K562 (cell line): ENCODE measurements around the gene CDCA3. TPM values are rescaled to one million over a fixed set of nuclear protein-coding genes. Genes with fewer than 3 reads are reported as not detected.

Experiments
- ARHGAP35 ChIP-seq: fragments of 450-650 bp; IDR thresholded peaks from 2 replicates; pipeline ENCODE4 v1.6.1; 2018; ENCODE audit not compliant: partially characterized antibody
- BRD4 ChIP-seq: fragments of 200-600 bp; sonication (generic); IDR thresholded peaks from 2 replicates; pipeline ENCODE4 v1.6.1; 2017; ENCODE audit warnings: inconsistent platforms
- CXXC5 ChIP-seq: fragments of 250-450 bp; sonication (Bioruptor Pico); IDR thresholded peaks from 2 replicates; pipeline ENCODE4 v1.8.0; 2022; ENCODE audit warnings: inconsistent platforms, mild to moderate bottlenecking, moderate library complexity
- FOS ChIP-seq: IDR thresholded peaks from 3 replicates; pipeline ENCODE4 v1.6.1; 2011; ENCODE audit not compliant: insufficient read length; ENCODE audit errors: extremely low read depth
- HCFC1 ChIP-seq: IDR thresholded peaks from 2 replicates; pipeline ENCODE4 v1.6.1; 2012; ENCODE audit warnings: low read depth, low read length, improper control_type of control experiment
- ILF3 ChIP-seq: fragments of 450-650 bp; IDR thresholded peaks from 2 replicates; pipeline ENCODE4 v1.6.1; 2018; ENCODE audit warnings: antibody characterized with exemption, mild to moderate bottlenecking, moderate library complexity, borderline replicate concordance
- MTA2 ChIP-seq: fragments of 450-650 bp; IDR thresholded peaks from 2 replicates; pipeline ENCODE4 v1.6.1; 2016; ENCODE audit warnings: low read depth
- MYNN ChIP-seq, 2 experiments: sonication (generic); formaldehyde crosslinking in 1 of 2; IDR thresholded peaks; 2 replicates each; pipeline versions ENCODE4 v1.5.0 to v1.6.1; 2016 to 2020; ENCODE audit warnings: antibody characterized with exemption in 1 of 2, missing genetic modification reagents in 1 of 2
- NBN ChIP-seq: fragments of 450-650 bp; IDR thresholded peaks from 2 replicates; pipeline ENCODE4 v1.6.1; 2016; ENCODE audit warnings: low read depth, mild to moderate bottlenecking
- STAT5B ChIP-seq: fragments of 250-450 bp; sonication (Bioruptor Pico); IDR thresholded peaks from 2 replicates; pipeline ENCODE4 v1.8.0; 2021; ENCODE audit warnings: mild to moderate bottlenecking, inconsistent platforms
- U2AF2 ChIP-seq: fragments of 200-400 bp; formaldehyde crosslinking; optimal IDR thresholded peaks from 2 replicates; pipeline ENCODE3; 2017; ENCODE audit warnings: low read depth, mild to moderate bottlenecking, low read length
- ZFX ChIP-seq: sonication (generic); formaldehyde crosslinking; IDR thresholded peaks from 2 replicates; pipeline ENCODE4 v1.8.0; 2022; ENCODE audit warnings: mild to moderate bottlenecking, missing genetic modification reagents, moderate library complexity
- ZNF785 ChIP-seq: fragments of 250-450 bp; sonication (Bioruptor Pico); IDR thresholded peaks from 2 replicates; pipeline ENCODE4 v1.4.0; 2020; ENCODE audit warnings: mild to moderate bottlenecking
- polyA plus RNA-seq, 8 experiments: library from polyadenylated mRNA; depleted of rRNA in 4 of 8; stranded (reverse) in 5 of 8; unstranded in 3 of 8; fragments of >200 nt; fragmentation: Nextera tagmentation in 2 of 8; fragmentation: Illumina TruSeq in 1 of 8; extraction: Ambion mirVana in 2 of 8; extraction: Trizol in 1 of 8; gene quantifications; 2 replicates each; pipeline versions ENCODE4 v1.2.1 to v1.2.3, GENCODE V29; 2011 to 2014; ENCODE audit warnings: inconsistent platforms in 1 of 8, missing spikeins in 1 of 8
- total RNA-seq, 7 experiments: library from RNA; depleted of rRNA in 6 of 7; stranded (reverse); fragments of >200 nt in 6 of 7; fragmentation: Illumina TruSeq in 2 of 7; extraction: Trizol in 2 of 7; gene quantifications; 2 replicates each; pipeline versions ENCODE4 v1.2.1 to v1.2.3, GENCODE V29; 2011 to 2021; ENCODE audit warnings: low replicate concordance in 1 of 7
- TF ChIP-seq, protein P1 (sequence below): fragments of 450-650 bp; formaldehyde crosslinking; IDR thresholded peaks from 2 replicates; pipeline ENCODE4 v1.4.0; 2020; ENCODE audit warnings: mild to moderate bottlenecking, moderate library complexity
- TF ChIP-seq, protein P2 (sequence below): sonication (generic); formaldehyde crosslinking; IDR thresholded peaks from 2 replicates; pipeline ENCODE4 v1.8.0; 2022; ENCODE audit warnings: mild to moderate bottlenecking, missing genetic modification reagents
- TF ChIP-seq, protein P3 (sequence below): fragments of 450-650 bp; IDR thresholded peaks from 2 replicates; pipeline ENCODE4 v1.6.1; 2017; ENCODE audit warnings: antibody characterized with exemption, mild to moderate bottlenecking
- TF ChIP-seq, protein P4 (sequence below): fragments of 450-650 bp; IDR thresholded peaks from 2 replicates; pipeline ENCODE4 v1.6.1; 2016; ENCODE audit warnings: mild to moderate bottlenecking

The CDCA3 gene
- total and polyA plus RNA-seq, 9 of the 15 experiments (the other 6 are each of a cell fraction or from before 2014, with no cell fraction given) = 24.2 to 80.8 (median 55.1) TPM

DNA sequence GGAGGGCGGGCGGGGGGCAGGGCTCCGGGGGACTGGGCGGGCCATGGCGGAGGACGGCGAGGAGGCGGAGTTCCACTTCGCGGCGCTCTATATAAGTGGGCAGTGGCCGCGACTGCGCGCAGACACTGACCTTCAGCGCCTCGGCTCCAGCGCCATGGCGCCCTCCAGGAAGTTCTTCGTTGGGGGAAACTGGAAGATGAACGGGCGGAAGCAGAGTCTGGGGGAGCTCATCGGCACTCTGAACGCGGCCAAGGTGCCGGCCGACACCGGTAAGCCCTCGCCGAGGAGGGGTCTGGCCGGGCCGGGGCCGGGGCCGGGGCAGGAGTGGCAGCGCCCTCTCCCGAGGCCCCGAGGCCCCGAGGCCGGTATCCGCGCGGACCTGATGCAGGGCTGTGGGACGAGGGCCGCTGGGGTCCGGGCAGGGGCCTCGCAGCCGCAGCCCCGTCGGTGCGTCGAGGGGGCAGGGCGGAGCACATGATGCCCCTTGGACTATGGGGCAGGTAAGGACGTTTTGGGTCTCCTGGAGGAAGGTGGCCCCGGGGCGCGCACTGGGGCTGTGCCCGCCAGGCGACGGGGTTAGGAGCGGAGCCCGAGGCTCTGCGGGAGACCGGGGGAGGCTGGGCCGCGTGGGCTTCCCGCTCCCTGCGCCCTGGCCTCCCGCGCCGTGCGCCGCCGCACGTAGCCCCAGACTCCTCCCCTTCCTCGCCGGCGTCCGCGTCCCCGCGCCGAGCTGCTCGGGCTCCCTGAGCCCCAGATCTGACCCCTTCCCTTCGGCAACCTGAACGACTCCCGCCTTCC lies 16.5 kb upstream of the CDCA3 start, which contains the start of gene TPI1 (continued):
- TF ChIP-seq STAT5B (CRISPR knock-in tag) = no peak
- TF ChIP-seq, protein P1, sequence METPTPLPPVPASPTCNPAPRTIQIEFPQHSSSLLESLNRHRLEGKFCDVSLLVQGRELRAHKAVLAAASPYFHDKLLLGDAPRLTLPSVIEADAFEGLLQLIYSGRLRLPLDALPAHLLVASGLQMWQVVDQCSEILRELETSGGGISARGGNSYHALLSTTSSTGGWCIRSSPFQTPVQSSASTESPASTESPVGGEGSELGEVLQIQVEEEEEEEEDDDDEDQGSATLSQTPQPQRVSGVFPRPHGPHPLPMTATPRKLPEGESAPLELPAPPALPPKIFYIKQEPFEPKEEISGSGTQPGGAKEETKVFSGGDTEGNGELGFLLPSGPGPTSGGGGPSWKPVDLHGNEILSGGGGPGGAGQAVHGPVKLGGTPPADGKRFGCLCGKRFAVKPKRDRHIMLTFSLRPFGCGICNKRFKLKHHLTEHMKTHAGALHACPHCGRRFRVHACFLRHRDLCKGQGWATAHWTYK (CRISPR knock-in tag) = peak; percentile 79; the same call in 1 of the 2 replicates
- TF ChIP-seq FOS = no peak
- no peak for TF ChIP-seq ARHGAP35
- TF ChIP-seq HCFC1 = no peak
- TF ChIP-seq, protein P2, sequence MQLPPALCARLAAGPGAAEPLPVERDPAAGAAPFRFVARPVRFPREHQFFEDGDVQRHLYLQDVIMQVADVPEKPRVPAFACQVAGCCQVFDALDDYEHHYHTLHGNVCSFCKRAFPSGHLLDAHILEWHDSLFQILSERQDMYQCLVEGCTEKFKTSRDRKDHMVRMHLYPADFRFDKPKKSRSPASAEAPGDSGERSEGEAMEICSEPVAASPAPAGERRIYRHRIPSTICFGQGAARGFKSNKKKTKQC = no peak; the same call in 1 of the 2 replicates
- no peak for TF ChIP-seq MTA2
- no peak for TF ChIP-seq NBN
- TF ChIP-seq, protein P3, sequence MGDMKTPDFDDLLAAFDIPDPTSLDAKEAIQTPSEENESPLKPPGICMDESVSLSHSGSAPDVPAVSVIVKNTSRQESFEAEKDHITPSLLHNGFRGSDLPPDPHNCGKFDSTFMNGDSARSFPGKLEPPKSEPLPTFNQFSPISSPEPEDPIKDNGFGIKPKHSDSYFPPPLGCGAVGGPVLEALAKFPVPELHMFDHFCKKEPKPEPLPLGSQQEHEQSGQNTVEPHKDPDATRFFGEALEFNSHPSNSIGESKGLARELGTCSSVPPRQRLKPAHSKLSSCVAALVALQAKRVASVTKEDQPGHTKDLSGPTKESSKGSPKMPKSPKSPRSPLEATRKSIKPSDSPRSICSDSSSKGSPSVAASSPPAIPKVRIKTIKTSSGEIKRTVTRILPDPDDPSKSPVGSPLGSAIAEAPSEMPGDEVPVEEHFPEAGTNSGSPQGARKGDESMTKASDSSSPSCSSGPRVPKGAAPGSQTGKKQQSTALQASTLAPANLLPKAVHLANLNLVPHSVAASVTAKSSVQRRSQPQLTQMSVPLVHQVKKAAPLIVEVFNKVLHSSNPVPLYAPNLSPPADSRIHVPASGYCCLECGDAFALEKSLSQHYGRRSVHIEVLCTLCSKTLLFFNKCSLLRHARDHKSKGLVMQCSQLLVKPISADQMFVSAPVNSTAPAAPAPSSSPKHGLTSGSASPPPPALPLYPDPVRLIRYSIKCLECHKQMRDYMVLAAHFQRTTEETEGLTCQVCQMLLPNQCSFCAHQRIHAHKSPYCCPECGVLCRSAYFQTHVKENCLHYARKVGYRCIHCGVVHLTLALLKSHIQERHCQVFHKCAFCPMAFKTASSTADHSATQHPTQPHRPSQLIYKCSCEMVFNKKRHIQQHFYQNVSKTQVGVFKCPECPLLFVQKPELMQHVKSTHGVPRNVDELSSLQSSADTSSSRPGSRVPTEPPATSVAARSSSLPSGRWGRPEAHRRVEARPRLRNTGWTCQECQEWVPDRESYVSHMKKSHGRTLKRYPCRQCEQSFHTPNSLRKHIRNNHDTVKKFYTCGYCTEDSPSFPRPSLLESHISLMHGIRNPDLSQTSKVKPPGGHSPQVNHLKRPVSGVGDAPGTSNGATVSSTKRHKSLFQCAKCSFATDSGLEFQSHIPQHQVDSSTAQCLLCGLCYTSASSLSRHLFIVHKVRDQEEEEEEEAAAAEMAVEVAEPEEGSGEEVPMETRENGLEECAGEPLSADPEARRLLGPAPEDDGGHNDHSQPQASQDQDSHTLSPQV = peak; percentile 58; the same call in 1 of the 2 replicates
- TF ChIP-seq U2AF2 = no peak
- no peak for TF ChIP-seq BRD4
- TF ChIP-seq, protein P4, sequence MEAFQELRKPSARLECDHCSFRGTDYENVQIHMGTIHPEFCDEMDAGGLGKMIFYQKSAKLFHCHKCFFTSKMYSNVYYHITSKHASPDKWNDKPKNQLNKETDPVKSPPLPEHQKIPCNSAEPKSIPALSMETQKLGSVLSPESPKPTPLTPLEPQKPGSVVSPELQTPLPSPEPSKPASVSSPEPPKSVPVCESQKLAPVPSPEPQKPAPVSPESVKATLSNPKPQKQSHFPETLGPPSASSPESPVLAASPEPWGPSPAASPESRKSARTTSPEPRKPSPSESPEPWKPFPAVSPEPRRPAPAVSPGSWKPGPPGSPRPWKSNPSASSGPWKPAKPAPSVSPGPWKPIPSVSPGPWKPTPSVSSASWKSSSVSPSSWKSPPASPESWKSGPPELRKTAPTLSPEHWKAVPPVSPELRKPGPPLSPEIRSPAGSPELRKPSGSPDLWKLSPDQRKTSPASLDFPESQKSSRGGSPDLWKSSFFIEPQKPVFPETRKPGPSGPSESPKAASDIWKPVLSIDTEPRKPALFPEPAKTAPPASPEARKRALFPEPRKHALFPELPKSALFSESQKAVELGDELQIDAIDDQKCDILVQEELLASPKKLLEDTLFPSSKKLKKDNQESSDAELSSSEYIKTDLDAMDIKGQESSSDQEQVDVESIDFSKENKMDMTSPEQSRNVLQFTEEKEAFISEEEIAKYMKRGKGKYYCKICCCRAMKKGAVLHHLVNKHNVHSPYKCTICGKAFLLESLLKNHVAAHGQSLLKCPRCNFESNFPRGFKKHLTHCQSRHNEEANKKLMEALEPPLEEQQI = no peak
- no peak for TF ChIP-seq ILF3
- no peak for TF ChIP-seq MYNN (IDR thresholded peaks at IDR 0.05)
- no peak for TF ChIP-seq MYNN (CRISPR knock-in tag; IDR thresholded peaks at IDR 0.05)
- no peak for TF ChIP-seq ZNF785
- TF ChIP-seq ZFX (CRISPR knock-in tag) = peak; percentile 85
- TF ChIP-seq CXXC5 (CRISPR knock-in tag) = peak; percentile 67
